ENCODE measurements around the gene ZNF277.

The ZNF277 gene

GRCh38 chr7:112206238-112206990, at the start of gene ZNF277, which contains the start of gene DOCK4:
Gene ZNF277 (plus strand): TSS chr7:112206695. CDS start chr7:112206717, 22 bp downstream.
Gene DOCK4 (minus strand): TSS chr7:112206399. CDS start chr7:112206138, 261 bp downstream.
- DNase-seq: peak; percentile 99

GRCh38 chr7:112157072-112157471, 49.4 kb upstream of the ZNF277 start:
- peak; percentile 17 for DNase-seq

GRCh38 chr7:112159351-112159750, 47.1 kb upstream of the ZNF277 start:
- no peak for DNase-seq

- no peak for DNase-seq
Measured at GRCh38 chr7:112160130-112160770, 46.2 kb upstream of the ZNF277 start.

- DNase-seq: no peak
Measured at GRCh38 chr7:112160771-112161150, 45.7 kb upstream of the ZNF277 start.

- no peak for DNase-seq
Measured at GRCh38 chr7:112161253-112162141, 45.0 kb upstream of the ZNF277 start.

- DNase-seq: no peak
Measured at GRCh38 chr7:112162142-112162766, 44.2 kb upstream of the ZNF277 start.

GRCh38 chr7:112162784-112163506, 43.5 kb upstream of the ZNF277 start:
- DNase-seq: no peak

GRCh38 chr7:112167147-112167546, 39.3 kb upstream of the ZNF277 start:
- DNase-seq: no peak

GRCh38 chr7:112168915-112169314, 37.6 kb upstream of the ZNF277 start:
- no peak for DNase-seq

GRCh38 chr7:112171673-112172072, 34.8 kb upstream of the ZNF277 start:
- DNase-seq: no peak

- no peak for DNase-seq
Measured at GRCh38 chr7:112172870-112173567, 33.5 kb upstream of the ZNF277 start.

- DNase-seq: no peak
Measured at GRCh38 chr7:112173568-112173905, 33.0 kb upstream of the ZNF277 start.

- DNase-seq: no peak
Measured at GRCh38 chr7:112174192-112174591, 32.3 kb upstream of the ZNF277 start.

- no peak for DNase-seq
Measured at GRCh38 chr7:112176241-112176640, 30.3 kb upstream of the ZNF277 start.

- DNase-seq: no peak
Measured at GRCh38 chr7:112176693-112177415, 29.6 kb upstream of the ZNF277 start.

GRCh38 chr7:112180223-112180622, 26.3 kb upstream of the ZNF277 start:
- DNase-seq: no peak

- no peak for DNase-seq
Measured at GRCh38 chr7:112182749-112183148, 23.7 kb upstream of the ZNF277 start.

- DNase-seq: no peak
Measured at GRCh38 chr7:112183266-112183665, 23.2 kb upstream of the ZNF277 start.

GRCh38 chr7:112184455-112184854, 22.0 kb upstream of the ZNF277 start:
- DNase-seq: no peak

Data from NK-92 treated with Interleukin-12 subunit alpha and Interleukin-12 subunit beta, amount 100 ng/mL, for 24 hours (cell line).